ENCODE results near the gene CDV3.

CDV3 gene

DNA sequence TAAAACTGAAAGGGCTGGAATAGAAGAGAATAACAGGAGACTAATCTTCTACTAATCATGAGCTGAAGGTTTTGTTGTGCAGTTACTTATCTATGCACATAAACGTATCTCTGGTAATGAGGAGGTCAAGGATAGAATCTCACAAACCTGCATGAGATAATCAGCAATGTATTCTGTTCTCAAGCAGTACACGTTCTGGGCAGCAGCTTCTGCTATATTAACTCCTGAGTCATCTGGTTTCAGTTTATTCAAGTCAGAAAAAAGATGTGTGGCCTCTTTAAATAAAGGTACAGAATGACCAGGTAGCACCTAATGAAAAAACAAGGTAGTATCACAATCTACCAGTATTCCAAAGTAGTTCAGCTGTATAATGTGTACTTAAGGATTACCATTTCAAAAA, 34.9 kb downstream of the CDV3 start:
- no peak for DNase-seq

DNA sequence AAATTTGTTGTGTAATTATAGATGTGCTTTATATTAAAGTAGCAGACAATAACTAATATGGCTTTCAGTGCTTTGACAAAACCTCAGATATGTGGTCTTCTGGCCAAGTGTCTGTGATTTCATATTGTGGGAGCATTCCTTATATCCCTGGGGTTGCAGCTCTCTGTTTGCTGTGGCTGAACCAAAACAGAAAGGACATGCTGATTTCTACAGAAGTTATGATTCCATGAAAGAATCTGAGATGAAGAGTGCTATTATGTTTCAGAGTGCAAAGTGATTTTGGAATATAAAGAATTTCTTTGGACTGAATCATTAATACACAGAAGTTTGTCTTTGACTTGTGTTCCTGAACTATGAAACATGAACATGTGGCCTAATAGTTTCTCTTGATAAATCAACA, 36.5 kb downstream of the CDV3 start:
- DNase-seq = no peak

DNA sequence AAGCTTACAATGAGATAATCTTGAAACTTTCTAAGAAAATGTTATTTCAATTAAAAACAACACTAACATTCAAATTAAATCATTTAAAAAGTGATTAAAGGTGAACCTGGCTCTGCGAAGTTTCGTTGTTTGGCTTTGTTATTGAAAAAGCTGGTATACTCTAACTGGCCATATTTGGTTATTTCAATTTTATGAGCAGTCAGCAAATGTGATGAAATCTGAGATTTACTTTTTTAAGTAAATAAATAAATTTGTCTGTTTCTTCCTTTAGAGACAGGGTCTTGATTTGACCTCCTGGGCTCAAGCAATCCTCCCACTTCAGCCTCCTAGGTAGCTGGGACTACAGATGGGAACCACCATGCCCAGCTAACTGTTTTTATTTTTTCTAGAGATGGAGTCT, 38.0 kb downstream of the CDV3 start:
- no peak for DNase-seq

DNA sequence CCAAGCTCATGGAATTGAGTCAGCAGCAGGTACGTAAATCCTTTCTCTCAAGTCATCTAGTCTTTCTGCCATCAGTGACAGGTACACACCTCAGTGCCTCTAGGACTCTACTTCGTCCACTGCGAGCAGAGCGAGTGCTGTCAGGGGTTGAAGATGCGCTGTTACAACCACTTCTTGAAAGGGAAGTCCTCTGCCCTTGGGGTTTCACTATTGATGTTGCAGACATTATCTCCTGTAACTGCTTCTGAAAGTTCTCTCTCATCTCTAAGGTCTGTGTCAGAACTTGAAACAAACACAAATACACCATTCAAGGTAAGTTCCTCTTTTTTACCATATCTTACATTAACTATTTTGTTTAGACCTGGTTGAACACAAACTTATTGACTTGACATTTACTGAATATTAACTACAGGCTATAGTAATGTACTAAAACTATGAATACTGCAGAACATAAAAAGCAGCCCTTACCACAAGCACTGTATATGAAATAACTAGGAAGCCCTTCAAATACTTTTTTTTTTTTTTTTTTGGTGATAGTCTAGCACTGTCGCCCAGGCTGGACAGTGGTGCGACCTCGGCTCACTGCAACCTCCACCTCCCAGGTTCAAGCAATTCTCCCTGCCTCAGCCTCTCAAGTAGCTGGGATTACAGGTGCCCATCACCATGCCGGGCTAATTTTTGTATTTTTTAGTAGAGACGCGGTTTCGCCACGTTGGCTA, 46.7 kb downstream of the CDV3 start:
- no peak for DNase-seq

DNA sequence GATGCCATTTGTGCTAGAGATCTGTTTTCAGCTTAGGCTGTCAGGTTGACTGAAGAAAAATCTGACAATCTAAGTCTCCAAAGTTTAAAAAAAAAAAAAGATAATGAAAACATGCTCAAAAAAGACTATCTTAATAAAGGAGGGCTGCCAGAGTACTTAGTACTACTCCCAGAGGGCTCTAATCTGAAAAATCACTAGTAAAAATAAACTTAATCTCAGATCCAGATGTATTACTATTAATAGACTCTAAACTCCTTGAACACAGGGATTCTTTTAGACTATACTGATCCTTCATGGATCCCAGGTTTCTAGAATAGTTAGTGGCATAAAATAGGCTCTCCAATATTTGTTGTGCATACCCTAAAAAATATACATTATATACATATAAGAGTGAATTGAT, 54.3 kb downstream of the CDV3 start:
- no peak for DNase-seq

DNA sequence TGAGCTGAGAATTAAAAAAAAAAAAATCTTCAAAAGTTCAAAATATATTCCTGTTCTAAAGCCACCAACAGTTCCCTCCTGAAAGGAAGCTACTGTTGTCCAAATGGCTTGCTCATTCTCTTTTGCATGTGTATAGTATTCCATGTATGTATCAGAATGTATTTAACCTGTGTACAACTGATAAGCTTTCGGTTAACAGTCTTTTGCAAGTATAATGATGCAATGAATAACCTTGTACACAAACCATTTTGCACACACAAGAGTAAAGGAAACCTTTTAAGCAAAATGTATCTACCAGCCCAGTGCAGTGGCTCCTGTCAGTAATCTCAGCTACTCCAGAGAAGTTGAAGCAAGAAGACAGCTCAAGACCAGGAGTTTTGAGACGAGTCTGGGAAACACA, 55.7 kb downstream of the CDV3 start:
- DNase-seq = no peak

DNA sequence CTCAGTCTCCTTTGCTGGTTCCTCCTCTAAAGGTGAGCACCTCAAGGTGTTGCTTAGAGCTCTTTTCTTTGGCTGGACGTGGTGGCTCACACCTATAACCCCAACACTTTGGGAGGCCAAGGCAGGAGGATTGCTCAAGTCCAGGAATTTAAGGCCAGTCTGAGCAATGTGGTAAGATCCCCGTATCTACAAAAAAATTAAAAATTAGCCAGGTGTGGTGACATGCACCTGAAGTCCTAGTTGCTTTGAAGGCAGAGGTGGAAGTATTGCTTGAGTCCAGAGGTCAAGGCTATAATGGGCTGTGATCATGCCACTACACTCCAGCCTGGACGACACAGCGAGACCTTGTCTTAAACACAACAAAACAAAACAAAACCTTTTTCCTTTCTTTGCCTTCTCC, 60.0 kb downstream of the CDV3 start:
- DNase-seq = no peak

Data from activated CD4-positive, alpha-beta T cell treated with anti-CD3 and anti-CD28 coated beads, Interleukin-2, amount 50 U/mL, for 4 hours (primary cell).